GM23248 (cell line): ENCODE results near the gene OSBP2.

Experiments
- EZH2 ChIP-seq: fragments of 200-600 bp; sonication (generic); IDR thresholded peaks from 2 replicates; pipeline ENCODE4 v1.6.1; 2018; ENCODE audit warnings: antibody characterized with exemption, mild to moderate bottlenecking; ENCODE audit not compliant: insufficient read depth, poor library complexity, severe bottlenecking
- EZH2phosphoT487 ChIP-seq: fragments of 200-600 bp; sonication (generic); IDR thresholded peaks from 2 replicates; pipeline ENCODE4 v1.6.1; 2018; ENCODE audit warnings: antibody characterized with exemption, moderate library complexity, mild to moderate bottlenecking, low read depth; ENCODE audit not compliant: insufficient read depth

GRCh38 chr22:30767661-30768060, 73.0 kb downstream of the OSBP2 start:
- no peak for TF ChIP-seq EZH2
- TF ChIP-seq EZH2phosphoT487 = no peak
